GM12892 (cell line): ENCODE measurements around the gene KLB. TPM values are rescaled to one million over a fixed set of nuclear protein-coding genes. Genes with fewer than 3 reads are reported as not detected.
"Not testable (repeated sequence)": the region's sequence is repeated elsewhere in the genome, so short reads cannot be mapped to it uniquely, and the experiment has no call there.

ENCODE experiments used
- DNase-seq: peaks from one replicate; pipeline ENCODE4 v3.0.0; 2011; ENCODE audit not compliant: insufficient read length
- FAIRE-seq: peaks from 2 replicates; lab custom pipeline; 2011; peaks lifted over from hg19 to GRCh38; lab: Jason Lieb, UNC
- POLR2A ChIP-seq: IDR thresholded peaks from 2 replicates; pipeline ENCODE4 v1.6.1; 2011; ENCODE audit warnings: low read depth, low read length, control low read depth
- POLR2AphosphoS5 ChIP-seq: IDR thresholded peaks from 2 replicates; pipeline ENCODE4 v1.6.1; 2011; ENCODE audit warnings: low read depth, low read length, control low read depth
- TAF1 ChIP-seq: IDR thresholded peaks from 2 replicates; pipeline ENCODE4 v1.6.1; 2011; ENCODE audit warnings: low read depth, mild to moderate bottlenecking, control low read depth, low read length, borderline replicate concordance
- polyA plus RNA-seq: library from polyadenylated mRNA; unstranded; fragments of >200 nt; gene quantifications from one replicate; pipeline ENCODE4 v1.2.1, GENCODE V29; 2012; ENCODE audit warnings: missing spikeins, inconsistent platforms; ENCODE audit not compliant: missing spikeins

The KLB gene
- polyA plus RNA-seq = 0.15 TPM

DNA sequence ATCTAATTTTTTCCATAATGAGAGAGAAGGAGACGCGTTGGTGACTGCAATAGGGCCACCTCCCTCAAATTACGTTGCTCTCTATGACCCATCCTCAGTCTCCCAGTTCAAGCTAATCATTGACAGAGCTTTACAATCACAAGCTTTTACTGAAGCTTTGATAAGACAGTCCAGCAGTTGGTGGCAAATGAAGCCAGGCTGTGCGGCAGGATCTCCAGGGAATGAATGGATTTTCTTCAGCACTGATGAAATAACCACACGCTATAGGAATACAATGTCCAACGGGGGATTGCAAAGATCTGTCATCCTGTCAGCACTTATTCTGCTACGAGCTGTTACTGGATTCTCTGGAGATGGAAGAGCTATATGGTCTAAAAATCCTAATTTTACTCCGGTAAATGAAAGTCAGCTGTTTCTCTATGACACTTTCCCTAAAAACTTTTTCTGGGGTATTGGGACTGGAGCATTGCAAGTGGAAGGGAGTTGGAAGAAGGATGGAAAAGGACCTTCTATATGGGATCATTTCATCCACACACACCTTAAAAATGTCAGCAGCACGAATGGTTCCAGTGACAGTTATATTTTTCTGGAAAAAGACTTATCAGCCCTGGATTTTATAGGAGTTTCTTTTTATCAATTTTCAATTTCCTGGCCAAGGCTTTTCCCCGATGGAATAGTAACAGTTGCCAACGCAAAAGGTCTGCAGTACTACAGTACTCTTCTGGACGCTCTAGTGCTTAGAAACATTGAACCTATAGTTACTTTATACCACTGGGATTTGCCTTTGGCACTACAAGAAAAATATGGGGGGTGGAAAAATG is at the start of gene KLB:
Gene KLB (plus strand): TSS at position 168 of the 821 bp plus-strand sequence. CDS start 20 bp downstream, at position 188.
- no peak for DNase-seq
- FAIRE-seq = no peak
- TF ChIP-seq POLR2A = no peak
- no peak for TF ChIP-seq TAF1
- no peak for TF ChIP-seq POLR2AphosphoS5

DNA sequence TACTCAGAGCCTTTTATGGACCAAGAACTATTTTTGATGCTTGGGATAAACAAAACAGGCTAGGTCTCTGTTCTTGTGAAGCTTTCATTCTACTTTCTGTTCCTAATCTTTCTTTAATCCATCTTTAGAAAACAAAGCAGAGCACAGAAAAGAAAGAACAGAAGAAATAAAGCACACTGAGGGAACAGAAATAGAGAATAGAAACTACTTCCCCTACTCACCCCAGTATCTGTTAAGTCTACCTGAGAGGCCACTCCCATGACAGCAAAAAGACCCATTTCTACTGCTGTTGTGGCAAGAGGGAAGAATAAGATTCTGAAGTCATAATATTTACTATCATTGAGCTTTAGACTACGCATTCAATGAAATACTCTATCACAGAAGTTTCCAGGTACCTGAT is 49.7 kb upstream of the KLB start:
- FAIRE-seq = peak; percentile 88
- no peak for TF ChIP-seq POLR2AphosphoS5
- no peak for TF ChIP-seq TAF1
- no peak for TF ChIP-seq POLR2A

DNA sequence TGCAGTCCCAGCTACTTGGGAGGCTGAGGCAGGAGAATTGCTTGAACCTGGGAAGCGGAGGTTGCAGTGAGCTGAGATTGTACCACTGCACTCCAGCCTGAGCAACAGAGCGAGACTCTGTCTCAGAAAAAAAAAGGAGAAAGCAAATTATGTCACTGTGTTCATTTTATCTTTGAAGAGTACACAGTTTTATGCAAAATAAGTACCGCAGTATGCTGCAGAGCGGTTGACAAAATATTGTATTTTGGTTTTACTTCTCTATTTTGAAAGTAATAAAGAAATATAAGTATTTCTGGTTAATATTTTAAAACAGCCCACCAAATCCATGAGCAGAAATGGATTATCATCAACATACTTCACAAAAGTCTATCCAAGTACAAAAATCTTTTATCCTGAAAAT is 46.1 kb upstream of the KLB start:
- DNase-seq, FAIRE-seq: not testable (repeated sequence)

More for the DNA sequence above, 49.7 kb upstream of the KLB start:
- DNase-seq = peak; percentile 29

DNA sequence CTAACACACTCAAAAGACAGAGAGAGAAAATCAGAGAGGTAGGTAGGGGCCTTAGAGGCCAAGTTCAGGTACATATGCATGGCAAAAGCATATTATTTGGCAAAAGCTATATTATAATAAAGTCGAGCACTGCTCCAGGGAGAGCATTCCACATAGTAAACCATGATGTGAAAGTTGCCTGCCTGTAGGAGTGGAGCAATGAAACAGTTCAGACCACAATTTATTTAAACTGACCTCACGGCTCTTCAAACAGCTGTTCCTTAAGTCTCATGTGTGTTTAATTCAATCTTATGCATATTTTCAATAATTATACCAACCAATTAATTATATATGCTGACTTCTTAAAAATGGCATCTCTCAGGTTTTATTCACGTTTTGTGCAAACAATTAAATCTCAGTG is 43.9 kb upstream of the KLB start:
- TF ChIP-seq POLR2A (no peak), TAF1 (no peak), POLR2AphosphoS5 (no peak)
- DNase-seq (no peak), FAIRE-seq (no peak)

DNA sequence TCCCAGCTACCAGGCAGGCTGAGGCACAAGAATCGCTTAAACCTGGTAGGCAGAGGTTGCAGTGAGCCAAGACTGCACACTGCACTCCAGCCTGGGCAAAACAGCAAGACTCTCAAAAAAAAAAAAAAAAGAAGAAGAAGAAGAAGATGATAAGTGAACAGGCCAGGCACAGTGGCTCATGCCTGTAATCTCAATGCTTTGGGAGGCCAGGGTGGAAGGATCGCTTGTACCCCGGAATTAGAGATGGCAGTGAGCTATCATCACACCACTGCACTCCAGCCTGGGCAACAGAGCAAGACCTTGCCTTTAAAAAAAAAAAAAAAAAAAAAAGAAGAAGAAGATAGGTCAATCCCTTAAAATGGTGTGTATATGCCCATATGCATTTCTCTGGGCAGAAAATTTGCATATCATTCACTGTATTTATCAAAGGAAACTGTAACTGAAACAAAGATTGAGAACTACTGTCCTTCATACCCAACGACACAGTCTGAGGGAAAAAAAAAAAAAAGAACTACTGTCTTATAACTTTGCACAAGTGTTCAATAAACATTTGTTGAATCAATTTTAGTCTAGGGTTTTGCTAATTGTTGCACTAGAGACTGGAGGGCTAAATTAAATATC is 42.8 kb upstream of the KLB start:
- DNase-seq (no peak), FAIRE-seq (no peak)
- TF ChIP-seq POLR2AphosphoS5 (no peak), TAF1 (no peak), POLR2A (no peak)

DNA sequence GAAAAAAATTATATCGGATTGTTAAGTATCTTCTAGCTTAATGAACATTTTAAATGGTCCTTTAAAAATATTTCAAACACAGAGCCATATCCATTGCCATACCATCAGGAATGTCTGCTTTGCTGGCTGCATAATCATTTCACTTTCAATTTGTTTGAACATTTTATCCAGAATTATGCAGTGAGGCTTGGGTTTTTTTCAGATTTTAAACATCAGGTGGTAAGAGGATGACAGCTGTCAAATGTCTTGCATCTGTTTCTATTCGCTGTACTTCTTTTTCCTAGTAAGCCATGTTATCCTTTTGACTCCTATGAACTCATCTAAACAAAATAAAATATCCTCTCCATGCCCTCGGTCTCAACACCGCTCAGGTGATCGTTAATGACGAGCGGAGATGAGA is 41.4 kb upstream of the KLB start:
- TF ChIP-seq POLR2AphosphoS5 (no peak), TAF1 (no peak), POLR2A (no peak)
- FAIRE-seq (no peak), DNase-seq (no peak)

DNA sequence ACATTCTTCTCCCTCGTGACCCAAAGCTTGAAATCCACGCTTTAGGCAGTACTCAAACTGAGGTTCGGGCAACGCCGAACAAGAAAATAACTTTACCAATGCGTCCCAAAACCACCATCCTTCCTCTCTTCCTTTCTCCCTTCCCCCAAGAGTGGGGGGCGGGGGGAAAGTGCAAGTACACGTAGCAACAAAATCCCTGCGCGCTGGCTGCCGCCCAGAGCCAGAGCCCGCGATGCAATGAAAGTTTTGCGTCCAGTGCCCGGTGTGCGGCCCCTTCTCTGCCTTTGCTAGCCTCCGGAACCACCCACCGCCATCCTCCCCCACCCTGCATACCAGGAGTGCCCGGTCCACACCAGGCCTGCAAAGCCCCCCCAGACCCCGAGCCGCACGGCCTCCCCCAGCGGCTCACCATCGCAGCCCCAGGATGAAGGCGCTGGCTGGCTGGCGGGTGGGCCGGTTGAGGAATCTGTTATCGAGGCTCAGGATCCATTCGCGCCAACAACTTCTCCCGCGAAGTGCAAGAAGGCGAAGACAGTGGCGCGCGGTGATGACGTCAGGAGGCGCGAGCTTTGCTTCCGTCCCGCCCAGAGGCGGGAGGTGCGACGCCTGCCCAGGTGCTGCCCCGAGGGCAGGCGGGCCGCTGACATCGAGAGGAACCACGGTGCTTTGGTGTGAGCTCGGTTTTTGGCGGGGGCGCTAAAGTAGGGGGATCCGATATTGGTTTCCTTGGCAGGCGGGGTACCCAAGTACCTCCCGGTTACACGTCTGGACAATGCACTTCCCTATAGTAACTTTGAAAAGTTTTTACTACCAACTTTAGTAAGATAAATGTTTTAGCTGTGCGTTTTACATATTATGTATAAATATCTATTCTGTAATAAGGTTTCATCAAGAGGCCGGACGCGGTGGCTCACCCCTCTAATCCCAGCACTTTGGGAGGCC is 40.6 kb upstream of the KLB start, which contains the start of gene RFC1:
Gene RFC1 (minus strand): TSS at position 533 of the 942 bp plus-strand sequence. CDS start 121 bp downstream, at position 412.
- DNase-seq (peak; percentile 73), FAIRE-seq (peak; percentile 100)
- TF ChIP-seq TAF1 (peak; percentile 43; the same call in 1 of the 2 replicates), POLR2A (peak; percentile 86), POLR2AphosphoS5 (peak; percentile 82)

DNA sequence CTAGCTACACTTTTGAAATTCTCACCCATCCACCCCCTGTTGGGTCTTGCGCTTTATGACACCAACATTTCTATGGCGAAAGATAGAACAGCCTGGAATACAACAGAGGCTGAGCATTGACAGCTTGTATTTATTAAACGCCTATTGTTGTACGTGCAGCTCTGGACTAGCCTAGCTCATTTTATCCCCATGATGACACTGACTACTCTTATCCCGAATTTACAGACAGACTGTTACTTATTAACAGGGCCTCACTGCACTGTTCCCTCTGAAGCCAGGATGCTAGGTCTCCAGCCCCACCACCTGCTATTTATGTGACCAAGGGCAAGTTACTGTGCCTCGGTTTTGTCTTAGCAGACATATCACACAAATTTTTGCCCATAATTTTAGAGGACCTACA is 39.6 kb upstream of the KLB start:
- peak; percentile 40 for FAIRE-seq
- DNase-seq = no peak
- no peak for TF ChIP-seq POLR2A
- no peak for TF ChIP-seq POLR2AphosphoS5
- no peak for TF ChIP-seq TAF1

DNA sequence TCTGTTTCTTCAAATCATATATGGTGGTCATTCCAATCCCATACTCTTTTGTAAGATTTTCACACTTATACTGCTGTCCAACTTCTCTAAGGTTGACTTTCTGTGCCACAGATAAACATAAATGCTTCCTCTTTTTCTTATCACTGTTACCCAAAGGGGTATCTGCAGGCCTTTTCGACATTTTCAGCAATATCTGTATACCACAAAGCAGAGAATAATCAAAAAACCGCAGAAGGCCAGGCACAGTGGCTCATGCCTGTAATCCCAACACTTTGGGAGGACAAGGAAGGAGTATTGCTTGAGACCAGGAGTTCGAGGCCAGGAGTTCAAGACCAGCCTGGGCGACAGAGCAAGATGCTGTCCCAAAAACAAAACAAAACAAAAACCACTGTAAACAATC is 37.4 kb upstream of the KLB start:
- TF ChIP-seq POLR2AphosphoS5 (no peak), POLR2A (no peak), TAF1 (no peak)
- no peak for DNase-seq
- no peak for FAIRE-seq

DNA sequence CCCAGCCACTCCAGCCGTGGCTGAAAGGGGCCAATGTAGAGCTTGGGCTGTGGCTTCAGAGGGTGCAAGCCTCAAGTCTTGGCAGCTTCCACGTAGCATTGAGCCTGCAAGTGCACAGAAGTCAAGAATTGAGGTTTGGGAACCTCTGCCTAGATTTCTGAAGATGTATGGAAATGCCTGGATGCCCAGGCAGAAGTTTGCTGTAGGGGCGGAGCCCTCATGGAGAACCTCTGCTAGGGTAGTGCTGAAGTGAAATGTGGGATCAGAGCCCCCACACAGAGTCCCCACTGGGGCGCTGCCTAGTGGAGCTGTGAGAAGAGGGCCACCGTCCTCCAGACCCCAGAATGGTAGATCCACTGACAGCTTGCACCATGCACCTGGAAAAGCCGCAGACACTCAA is 35.5 kb upstream of the KLB start:
- not testable (repeated sequence) for FAIRE-seq, DNase-seq

DNA sequence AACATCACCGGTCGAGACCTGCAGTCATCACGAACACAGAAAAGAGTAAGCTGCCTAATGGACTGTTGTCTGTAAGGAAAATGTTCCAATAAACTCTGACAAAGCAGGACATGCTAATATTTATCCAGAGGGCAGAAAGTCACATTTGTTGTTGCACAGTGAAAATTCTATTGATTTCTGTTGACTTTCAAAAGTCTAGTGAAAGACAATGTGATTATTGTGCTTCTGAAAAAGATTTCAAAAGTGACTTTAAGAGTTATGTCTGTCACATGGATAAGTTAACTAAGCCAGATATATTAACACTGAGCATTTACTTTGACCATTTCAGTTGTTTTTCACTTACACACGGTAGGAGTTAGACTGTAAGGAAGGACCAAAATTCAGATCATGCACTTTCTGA is 31.3 kb upstream of the KLB start:
- TF ChIP-seq POLR2A (no peak), TAF1 (no peak), POLR2AphosphoS5 (no peak)
- DNase-seq = no peak
- FAIRE-seq = no peak

DNA sequence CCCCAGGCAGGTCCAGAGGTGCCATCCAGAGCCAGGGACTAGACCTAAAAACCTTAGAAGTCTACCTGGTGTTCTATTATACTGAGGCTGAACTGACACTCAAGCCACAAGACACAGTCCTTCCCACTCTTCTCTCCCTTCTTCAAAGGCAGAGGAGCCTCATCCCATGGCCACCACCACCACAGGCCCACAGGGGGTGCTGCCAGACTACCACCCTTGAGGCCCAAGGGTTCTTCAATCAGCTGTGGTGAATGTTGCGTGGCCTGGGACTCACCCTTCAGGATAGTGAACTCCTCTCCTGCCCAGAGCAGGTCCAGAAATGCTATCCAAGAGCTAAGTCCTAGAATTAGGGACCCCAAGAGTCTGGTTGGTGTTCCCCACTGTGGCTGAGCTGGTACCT is 23.0 kb upstream of the KLB start:
- DNase-seq (no peak), FAIRE-seq (no peak)
- TF ChIP-seq POLR2A = no peak
